Central memory CD8-positive, alpha-beta T cell (primary cell): ENCODE measurements around the gene CMSS1.

ENCODE experiments used
- ATAC-seq: fragments of 150-1000 bp; cut with Tn5 transposase; replicated peaks from 2 replicates; pipeline ENCODE4 v1.10.0; 2022; ENCODE audit warnings: mild to moderate bottlenecking, moderate FRiP score, moderate number of reproducible peaks; ENCODE audit not compliant: poor library complexity, severe bottlenecking; ENCODE audit errors: extremely low read depth
- DNase-seq, 2 donors: peaks; one replicate each; pipeline ENCODE4 v3.0.0; 2021; ENCODE audit warnings: low spot score in 2 of 2
- H3K27ac Mint-ChIP-seq: one replicate; pipeline ENCODE4 v1.8.0; 2022; ENCODE audit warnings: low read depth, mild to moderate bottlenecking, moderate library complexity, mixed read lengths
- H3K27me3 Mint-ChIP-seq: one replicate; pipeline ENCODE4 v1.8.0; 2022; ENCODE audit warnings: mixed read lengths
- H3K36me3 Mint-ChIP-seq: one replicate; pipeline ENCODE4 v1.8.0; 2022; ENCODE audit warnings: mild to moderate bottlenecking, moderate library complexity, mixed read lengths; ENCODE audit not compliant: insufficient read depth
- H3K4me1 Mint-ChIP-seq: one replicate; pipeline ENCODE4 v1.8.0; 2022; ENCODE audit warnings: mixed read lengths
- H3K4me3 Mint-ChIP-seq: one replicate; pipeline ENCODE4 v1.8.0; 2022; ENCODE audit warnings: mild to moderate bottlenecking, moderate library complexity, mixed read lengths
- H3K9me3 Mint-ChIP-seq: one replicate; pipeline ENCODE4 v1.8.0; 2022; ENCODE audit warnings: mixed read lengths

CMSS1 gene

DNA sequence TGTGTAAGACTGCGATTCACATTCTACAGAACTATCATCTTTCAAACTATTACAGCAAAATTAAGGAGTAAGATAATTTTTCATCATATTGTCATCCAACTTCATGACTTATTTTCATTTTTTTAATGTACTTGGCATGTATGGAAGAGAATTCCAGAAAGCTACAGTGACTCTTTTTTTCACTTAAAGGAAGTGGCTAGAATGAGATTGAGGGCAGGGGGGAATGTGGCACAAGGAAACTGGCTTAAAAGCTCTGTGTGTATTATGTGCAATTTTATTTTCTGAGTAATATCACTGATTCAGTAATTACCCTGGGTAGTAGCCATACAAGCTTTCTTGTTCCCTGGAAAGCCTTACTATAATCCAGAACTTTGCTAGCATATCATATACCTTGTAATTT lies 202.1 kb downstream of the CMSS1 start:
- no peaks in the 10 kb centered on the region for H3K9me3 Mint-ChIP-seq
- H3K4me1 Mint-ChIP-seq: peaks cover 7% of the 10 kb centered on the region
- no peak overlapping the region for H3K27ac Mint-ChIP-seq
- DNase-seq: no peak
- no peak overlapping the region for H3K4me3 Mint-ChIP-seq
- peaks cover 2% of the 10 kb centered on the region for H3K36me3 Mint-ChIP-seq
- no peak for ATAC-seq
- no peaks in the 10 kb centered on the region for H3K27me3 Mint-ChIP-seq

- H3K9me3 Mint-ChIP-seq: no peaks in the 10 kb centered on the region
- H3K36me3 Mint-ChIP-seq: peaks cover 2% of the 10 kb centered on the region
- H3K4me1 Mint-ChIP-seq: peaks cover 7% of the 10 kb centered on the region
- no peaks in the 10 kb centered on the region for H3K27me3 Mint-ChIP-seq
- DNase-seq (no peak), ATAC-seq (no peak)
- no peak overlapping the region for H3K27ac Mint-ChIP-seq
- H3K4me3 Mint-ChIP-seq: no peak overlapping the region
These were observed 203.4 kb downstream of the CMSS1 start for GRCh38 chr3:100020876-100021644.

GRCh38 chr3:100022506-100022905 lies 204.8 kb downstream of the CMSS1 start:
- H3K27ac Mint-ChIP-seq: no peak overlapping the region
- DNase-seq: no peak
- H3K9me3 Mint-ChIP-seq: no peaks in the 10 kb centered on the region
- H3K27me3 Mint-ChIP-seq: no peaks in the 10 kb centered on the region
- no peak for ATAC-seq
- no peak overlapping the region for H3K4me3 Mint-ChIP-seq
- peaks cover 2% of the 10 kb centered on the region for H3K36me3 Mint-ChIP-seq
- peaks cover 7% of the 10 kb centered on the region for H3K4me1 Mint-ChIP-seq

- H3K4me3 Mint-ChIP-seq: no peak overlapping the region
- no peaks in the 10 kb centered on the region for H3K27me3 Mint-ChIP-seq
- no peak overlapping the region for H3K27ac Mint-ChIP-seq
- peaks cover 7% of the 10 kb centered on the region for H3K4me1 Mint-ChIP-seq
- no peaks in the 10 kb centered on the region for H3K9me3 Mint-ChIP-seq
- H3K36me3 Mint-ChIP-seq: peaks cover 2% of the 10 kb centered on the region
- DNase-seq (no peak), ATAC-seq (no peak)
These were observed 205.5 kb downstream of the CMSS1 start for GRCh38 chr3:100023150-100023549.

GRCh38 chr3:100023595-100023994 lies 205.9 kb downstream of the CMSS1 start:
- Mint-ChIP-seq H3K4me3 (no peak overlapping the region), H3K9me3 (no peaks in the 10 kb centered on the region), H3K36me3 (peaks cover 2% of the 10 kb centered on the region), H3K27ac (no peak overlapping the region), H3K4me1 (peaks cover 4% of the 10 kb centered on the region), H3K27me3 (no peaks in the 10 kb centered on the region)
- ATAC-seq: no peak
- DNase-seq: no peak

GRCh38 chr3:100024520-100025303 lies 207.1 kb downstream of the CMSS1 start:
- H3K4me3 Mint-ChIP-seq: no peak overlapping the region
- H3K27me3 Mint-ChIP-seq: no peaks in the 10 kb centered on the region
- no peak overlapping the region for H3K27ac Mint-ChIP-seq
- H3K4me1 Mint-ChIP-seq: no peaks in the 10 kb centered on the region
- ATAC-seq (no peak), DNase-seq (no peak)
- H3K9me3 Mint-ChIP-seq: no peaks in the 10 kb centered on the region
- H3K36me3 Mint-ChIP-seq: no peaks in the 10 kb centered on the region

GRCh38 chr3:100027321-100027720 lies 209.7 kb downstream of the CMSS1 start:
- Mint-ChIP-seq H3K4me1 (no peaks in the 10 kb centered on the region), H3K36me3 (no peaks in the 10 kb centered on the region), H3K4me3 (no peak overlapping the region), H3K9me3 (no peaks in the 10 kb centered on the region), H3K27ac (no peak overlapping the region), H3K27me3 (no peaks in the 10 kb centered on the region)
- no peak for DNase-seq
- no peak for ATAC-seq

DNA sequence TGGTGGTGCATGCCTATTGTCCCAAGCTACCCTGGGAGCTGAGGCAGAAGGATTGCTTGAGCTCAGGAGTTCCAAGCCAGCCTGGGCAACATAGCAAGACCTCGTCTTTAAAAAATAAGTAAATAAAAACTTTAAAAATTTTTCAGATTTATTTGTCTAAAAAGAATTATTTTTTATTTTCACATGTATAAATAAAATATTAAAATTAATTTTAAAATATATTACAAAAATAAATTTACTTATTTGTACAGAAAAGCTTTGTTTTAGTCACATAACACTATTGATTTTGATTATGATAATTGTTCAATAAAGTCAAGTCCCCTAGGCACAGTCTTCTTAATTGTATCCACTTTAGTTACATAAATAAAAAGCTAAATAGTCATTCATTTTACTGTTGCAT lies 211.4 kb downstream of the CMSS1 start:
- no peaks in the 10 kb centered on the region for H3K9me3 Mint-ChIP-seq
- no peak for ATAC-seq
- H3K36me3 Mint-ChIP-seq: no peaks in the 10 kb centered on the region
- DNase-seq: no peak
- no peaks in the 10 kb centered on the region for H3K4me1 Mint-ChIP-seq
- H3K27ac Mint-ChIP-seq: no peak overlapping the region
- no peaks in the 10 kb centered on the region for H3K27me3 Mint-ChIP-seq
- no peak overlapping the region for H3K4me3 Mint-ChIP-seq

- Mint-ChIP-seq H3K27me3 (no peaks in the 10 kb centered on the region), H3K27ac (no peak overlapping the region), H3K9me3 (no peaks in the 10 kb centered on the region), H3K4me3 (no peak overlapping the region), H3K4me1 (no peaks in the 10 kb centered on the region), H3K36me3 (no peaks in the 10 kb centered on the region)
- no peak for ATAC-seq
- DNase-seq: no peak
These were observed 212.0 kb downstream of the CMSS1 start for GRCh38 chr3:100029689-100030088.

GRCh38 chr3:100030346-100030745 lies 212.7 kb downstream of the CMSS1 start:
- DNase-seq (no peak), ATAC-seq (no peak)
- H3K4me3 Mint-ChIP-seq: no peak overlapping the region
- no peak overlapping the region for H3K27ac Mint-ChIP-seq
- H3K36me3 Mint-ChIP-seq: no peaks in the 10 kb centered on the region
- H3K4me1 Mint-ChIP-seq: no peaks in the 10 kb centered on the region
- no peaks in the 10 kb centered on the region for H3K27me3 Mint-ChIP-seq
- H3K9me3 Mint-ChIP-seq: no peaks in the 10 kb centered on the region

DNA sequence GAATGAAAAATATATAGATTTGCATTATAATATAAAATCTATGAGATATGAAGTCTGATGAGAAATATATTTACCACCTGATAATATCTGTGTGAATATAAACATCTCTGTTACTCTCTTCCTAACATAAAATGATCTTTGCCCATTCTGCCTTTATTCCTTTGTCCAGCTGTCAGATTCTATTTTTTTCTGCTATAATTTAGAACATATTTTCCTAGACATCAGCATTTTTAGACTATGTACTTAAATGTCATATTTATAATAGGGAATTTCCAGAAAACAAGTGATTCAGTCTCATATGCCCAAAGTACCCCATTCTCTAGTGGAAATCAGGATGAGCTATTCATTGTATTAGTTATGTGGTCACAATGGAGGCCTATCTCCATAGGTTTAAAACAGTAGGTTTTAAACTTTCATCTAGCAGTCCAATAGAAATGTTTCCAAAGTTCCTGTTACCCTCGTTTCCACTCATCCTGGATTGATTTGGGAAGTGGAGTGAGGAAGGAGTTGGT lies 213.3 kb downstream of the CMSS1 start:
- no peaks in the 10 kb centered on the region for H3K27me3 Mint-ChIP-seq
- no peaks in the 10 kb centered on the region for H3K36me3 Mint-ChIP-seq
- no peak overlapping the region for H3K27ac Mint-ChIP-seq
- DNase-seq (no peak), ATAC-seq (no peak)
- no peaks in the 10 kb centered on the region for H3K4me1 Mint-ChIP-seq
- H3K9me3 Mint-ChIP-seq: no peaks in the 10 kb centered on the region
- no peak overlapping the region for H3K4me3 Mint-ChIP-seq

- Mint-ChIP-seq H3K9me3 (no peaks in the 10 kb centered on the region), H3K4me3 (no peak overlapping the region), H3K27me3 (no peaks in the 10 kb centered on the region), H3K36me3 (no peaks in the 10 kb centered on the region), H3K4me1 (no peaks in the 10 kb centered on the region), H3K27ac (no peak overlapping the region)
- DNase-seq (no peak), ATAC-seq (no peak)
These were observed 214.6 kb downstream of the CMSS1 start for GRCh38 chr3:100032243-100032642.

DNA sequence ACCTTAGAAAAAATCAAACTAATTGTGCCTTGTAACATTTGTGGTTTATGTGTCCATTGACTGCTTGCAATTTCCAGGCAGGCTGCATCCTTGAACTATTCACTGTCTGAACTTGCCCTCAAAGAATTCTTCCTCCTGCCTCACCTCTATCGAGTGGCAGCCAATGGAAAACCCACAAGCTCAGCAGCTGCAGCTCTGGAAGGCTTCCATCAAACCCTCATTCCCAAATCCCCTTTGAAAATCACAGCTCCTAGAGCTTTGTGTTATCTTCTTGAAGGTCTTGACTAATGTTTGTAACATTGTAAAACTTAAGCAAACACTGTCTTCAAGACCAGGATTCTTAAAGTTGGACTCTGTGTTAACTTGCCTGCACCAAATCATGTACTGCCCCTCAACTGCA lies 215.5 kb downstream of the CMSS1 start:
- H3K36me3 Mint-ChIP-seq: no peaks in the 10 kb centered on the region
- DNase-seq (no peak), ATAC-seq (no peak)
- H3K27ac Mint-ChIP-seq: no peak overlapping the region
- no peak overlapping the region for H3K4me3 Mint-ChIP-seq
- H3K4me1 Mint-ChIP-seq: no peaks in the 10 kb centered on the region
- H3K9me3 Mint-ChIP-seq: no peaks in the 10 kb centered on the region
- no peaks in the 10 kb centered on the region for H3K27me3 Mint-ChIP-seq
